ENCODE measurements around the gene PLCB1. TPM values are rescaled to one million over a fixed set of nuclear protein-coding genes. Genes with fewer than 3 reads are reported as not detected.

The PLCB1 gene
- total and polyA plus RNA-seq, 2 experiments from 2014 or later = 6.7 to 20.5 TPM

- no peak overlapping the region for H2AFZ ChIP-seq
- no peaks in the 10 kb centered on the region for H4K20me1 ChIP-seq (ENCODE audit: insufficient read depth, poor library complexity, severe bottlenecking)
- DNase-seq (ENCODE audit: low spot score) = no peak
- H3K27me3 ChIP-seq = no peaks in the 10 kb centered on the region
- WGBS (ENCODE audit: low lambda C conversion rate, missing lambda C conversion rate) = 91% methylated on average over 4 of the region's 4 CpGs
- no peaks in the 10 kb centered on the region for H3K9me2 ChIP-seq (replicated peaks; ENCODE audit: insufficient read depth)
- H3K27ac ChIP-seq = no peak overlapping the region
- no peaks in the 10 kb centered on the region for H3K4me1 ChIP-seq (ENCODE audit: insufficient read depth)
- no peak for TF ChIP-seq EZH2phosphoT487 (IDR thresholded peaks at IDR 0.05; ENCODE audit: low read depth, severe bottlenecking, unreplicated experiment)
- TF ChIP-seq EZH2 (IDR thresholded peaks at IDR 0.05; ENCODE audit: borderline replicate concordance) = no peak
- no peak for TF ChIP-seq CTCF (IDR thresholded peaks at IDR 0.05; ENCODE audit: poor library complexity)
- no peak overlapping the region for H3K4me2 ChIP-seq
- no peaks in the 10 kb centered on the region for H3K36me3 ChIP-seq (replicated peaks; ENCODE audit: insufficient read depth, low read depth)
- no peak overlapping the region for H3K4me3 ChIP-seq
- H3K79me2 ChIP-seq = no peaks in the 10 kb centered on the region
- H3K9me3 ChIP-seq (ENCODE audit: low read depth) = no peaks in the 10 kb centered on the region
Observed at GRCh38 chr20:8522168-8522567, 390.1 kb downstream of the PLCB1 start.

GRCh38 chr20:8523684-8524083 is 391.6 kb downstream of the PLCB1 start:
- Histone ChIP-seq H3K4me2 (no peak overlapping the region), H2AFZ (no peak overlapping the region), H3K79me2 (no peaks in the 10 kb centered on the region), H4K20me1 (ENCODE audit: insufficient read depth, poor library complexity, severe bottlenecking) (no peaks in the 10 kb centered on the region), H3K27me3 (no peaks in the 10 kb centered on the region), H3K9me3 (ENCODE audit: low read depth) (no peaks in the 10 kb centered on the region), H3K4me3 (no peak overlapping the region), H3K4me1 (ENCODE audit: insufficient read depth) (no peaks in the 10 kb centered on the region), H3K36me3 (replicated peaks; ENCODE audit: insufficient read depth, low read depth) (no peaks in the 10 kb centered on the region), H3K27ac (no peak overlapping the region), H3K9me2 (replicated peaks; ENCODE audit: insufficient read depth) (no peaks in the 10 kb centered on the region)
- 82% methylated on average over 5 of the region's 5 CpGs for WGBS (ENCODE audit: low lambda C conversion rate, missing lambda C conversion rate)
- no peak for DNase-seq (ENCODE audit: low spot score)
- TF ChIP-seq EZH2 (IDR thresholded peaks at IDR 0.05; ENCODE audit: borderline replicate concordance) = no peak
- TF ChIP-seq CTCF (IDR thresholded peaks at IDR 0.05; ENCODE audit: poor library complexity) = no peak
- TF ChIP-seq EZH2phosphoT487 (IDR thresholded peaks at IDR 0.05; ENCODE audit: low read depth, severe bottlenecking, unreplicated experiment) = no peak

GRCh38 chr20:8524101-8525016 is 392.3 kb downstream of the PLCB1 start:
- no peak overlapping the region for H2AFZ ChIP-seq
- no peaks in the 10 kb centered on the region for H4K20me1 ChIP-seq (ENCODE audit: insufficient read depth, poor library complexity, severe bottlenecking)
- H3K4me2 ChIP-seq = no peak overlapping the region
- H3K36me3 ChIP-seq (replicated peaks; ENCODE audit: insufficient read depth, low read depth) = no peaks in the 10 kb centered on the region
- no peaks in the 10 kb centered on the region for H3K27me3 ChIP-seq
- no peak for DNase-seq (ENCODE audit: low spot score)
- WGBS (ENCODE audit: low lambda C conversion rate, missing lambda C conversion rate) = 52% methylated on average over 5 of the region's 5 CpGs
- no peaks in the 10 kb centered on the region for H3K9me2 ChIP-seq (replicated peaks; ENCODE audit: insufficient read depth)
- no peaks in the 10 kb centered on the region for H3K4me1 ChIP-seq (ENCODE audit: insufficient read depth)
- no peak overlapping the region for H3K27ac ChIP-seq
- no peak overlapping the region for H3K4me3 ChIP-seq
- no peaks in the 10 kb centered on the region for H3K9me3 ChIP-seq (ENCODE audit: low read depth)
- TF ChIP-seq EZH2phosphoT487 (IDR thresholded peaks at IDR 0.05; ENCODE audit: low read depth, severe bottlenecking, unreplicated experiment) (no peak), EZH2 (IDR thresholded peaks at IDR 0.05; ENCODE audit: borderline replicate concordance) (no peak), CTCF (IDR thresholded peaks at IDR 0.05; ENCODE audit: poor library complexity) (no peak)
- no peaks in the 10 kb centered on the region for H3K79me2 ChIP-seq

All from hepatocyte (in vitro differentiated cells).